Lower lobe of right lung (tissue), 2 donors: Measurements from ENCODE around the gene AKAP6. TPM values are rescaled to one million over a fixed set of nuclear protein-coding genes. Genes with fewer than 3 reads are reported as not detected.
A peak's percentile ranks its signal among the peaks of the same experiment; 100 is the strongest.

ENCODE experiments used
- ATAC-seq, 2 donors: fragments of 200-7000 bp; cut with Tn5 transposase; one replicate each; pipeline ENCODE4 v1.9.1; 2020 to 2022; ENCODE audit warnings: mild to moderate bottlenecking in 2 of 2, moderate library complexity in 2 of 2
- DNase-seq: peaks from one replicate; pipeline ENCODE4 v3.0.0-alpha.2; 2020
- H3K27ac ChIP-seq: fragments of 200-600 bp; one replicate; pipeline ENCODE4 v1.8.0; 2022
- H3K27me3 ChIP-seq: fragments of 200-600 bp; one replicate; pipeline ENCODE4 v1.8.0; 2022; ENCODE audit warnings: low read depth
- H3K36me3 ChIP-seq: fragments of 200-600 bp; one replicate; pipeline ENCODE4 v1.8.0; 2022; ENCODE audit warnings: mild to moderate bottlenecking
- H3K4me1 ChIP-seq: fragments of 200-600 bp; one replicate; pipeline ENCODE4 v1.8.0; 2022
- H3K4me3 ChIP-seq: fragments of 200-600 bp; one replicate; pipeline ENCODE4 v1.8.0; 2022; ENCODE audit warnings: mild to moderate bottlenecking
- H3K9me3 ChIP-seq: fragments of 200-600 bp; one replicate; pipeline ENCODE4 v1.8.0; 2022
- CTCF ChIP-seq: fragments of 200-600 bp; IDR thresholded peaks from one replicate; pipeline ENCODE4 v1.8.0; 2022; ENCODE audit warnings: antibody characterized with exemption, mild to moderate bottlenecking
- intact Hi-C: fragments of 100-400 bp; cut with DNase I; formaldehyde crosslinking; loops from one replicate; pipeline ENCODE4 v1.11.0; 2022
- total RNA-seq: library from RNA; stranded (reverse); fragmentation: NEBNext Ultra II Directional; extraction: Animal tissue kit (Norgen Biotek cat#: 25700); gene quantifications from one replicate; pipeline ENCODE4 v1.2.1, GENCODE V29; 2021
- donor health status: DM: no; HTN: yes; CAD: no; lungs with severe emphysema.

AKAP6 gene
- total RNA-seq, 1 donor from 2014 or later: 8.6 TPM

GRCh38 chr14:32571995-32572866 lies 243.1 kb downstream of the AKAP6 start:
- H3K9me3 ChIP-seq: no peaks in the 10 kb centered on the region
- no peak overlapping the region for H3K27ac ChIP-seq
- DNase-seq: no peak
- no peak overlapping the region for H3K4me3 ChIP-seq
- H3K36me3 ChIP-seq: no peaks in the 10 kb centered on the region
- no peak for TF ChIP-seq CTCF
- H3K27me3 ChIP-seq: no peaks in the 10 kb centered on the region
- intact Hi-C loops: no loop called here
- no peak for ATAC-seq
- peaks cover 3% of the 10 kb centered on the region for H3K4me1 ChIP-seq

GRCh38 chr14:32572867-32573150 lies 243.7 kb downstream of the AKAP6 start:
- no peak overlapping the region for H3K4me3 ChIP-seq
- no peak for TF ChIP-seq CTCF
- ATAC-seq (no peak), DNase-seq (no peak)
- intact Hi-C loops: no loop called here
- no peaks in the 10 kb centered on the region for H3K36me3 ChIP-seq
- no peaks in the 10 kb centered on the region for H3K9me3 ChIP-seq
- peaks cover 3% of the 10 kb centered on the region for H3K4me1 ChIP-seq
- no peak overlapping the region for H3K27ac ChIP-seq
- no peaks in the 10 kb centered on the region for H3K27me3 ChIP-seq

- H3K4me3 ChIP-seq: no peak overlapping the region
- intact Hi-C loops: no loop called here
- H3K9me3 ChIP-seq: no peaks in the 10 kb centered on the region
- no peak for TF ChIP-seq CTCF
- no peaks in the 10 kb centered on the region for H3K27me3 ChIP-seq
- H3K36me3 ChIP-seq: no peaks in the 10 kb centered on the region
- no peak overlapping the region for H3K27ac ChIP-seq
- H3K4me1 ChIP-seq: peaks cover 3% of the 10 kb centered on the region
- DNase-seq: no peak
- ATAC-seq: no peak
Measured at GRCh38 chr14:32574269-32574668, 245.2 kb downstream of the AKAP6 start.

GRCh38 chr14:32576088-32576795 lies 247.1 kb downstream of the AKAP6 start:
- DNase-seq: no peak
- intact Hi-C loops: no loop called here
- peaks cover 3% of the 10 kb centered on the region for H3K4me1 ChIP-seq
- H3K4me3 ChIP-seq: no peak overlapping the region
- H3K27me3 ChIP-seq: no peaks in the 10 kb centered on the region
- no peaks in the 10 kb centered on the region for H3K36me3 ChIP-seq
- H3K27ac ChIP-seq: no peak overlapping the region
- peak; percentile 87 to 88 for ATAC-seq
- no peaks in the 10 kb centered on the region for H3K9me3 ChIP-seq
- peak; percentile 95 for TF ChIP-seq CTCF

GRCh38 chr14:32576977-32577376 lies 247.9 kb downstream of the AKAP6 start:
- no peak for TF ChIP-seq CTCF
- H3K9me3 ChIP-seq: no peaks in the 10 kb centered on the region
- DNase-seq (no peak), ATAC-seq (no peak)
- no peaks in the 10 kb centered on the region for H3K27me3 ChIP-seq
- peaks cover 3% of the 10 kb centered on the region for H3K4me1 ChIP-seq
- no peaks in the 10 kb centered on the region for H3K36me3 ChIP-seq
- H3K4me3 ChIP-seq: no peak overlapping the region
- intact Hi-C loops: no loop called here
- no peak overlapping the region for H3K27ac ChIP-seq
